GM23248 (cell line): ENCODE results near the gene CCL4. TPM values are rescaled to one million over a fixed set of nuclear protein-coding genes. Genes with fewer than 3 reads are reported as not detected.

Source experiments
- DNase-seq: peaks from one replicate; pipeline ENCODE4 v3.0.0-alpha.2; 2015
- H2AFZ ChIP-seq: fragments of 200-600 bp; sonication (generic); 2 replicates; pipeline ENCODE4 v1.6.1; 2016; ENCODE audit warnings: antibody characterized with exemption
- H3F3A ChIP-seq: fragments of 200-600 bp; sonication (generic); 2 replicates; pipeline ENCODE4 v1.6.1; 2016; ENCODE audit warnings: mild to moderate bottlenecking, antibody characterized with exemption, mixed run types; ENCODE audit not compliant: insufficient read depth
- H3K27ac ChIP-seq: fragments of 200-600 bp; sonication (generic); 2 replicates; pipeline ENCODE4 v1.5.1; 2016; ENCODE audit warnings: mild to moderate bottlenecking
- H3K27me3 ChIP-seq: fragments of 200-600 bp; sonication (generic); replicated peaks from 2 replicates; pipeline ENCODE4 v1.6.1; 2016; ENCODE audit warnings: mild to moderate bottlenecking; ENCODE audit not compliant: insufficient read depth
- H3K36me3 ChIP-seq: fragments of 200-600 bp; sonication (generic); 2 replicates; pipeline ENCODE4 v1.6.1; 2016; ENCODE audit warnings: low read depth, mild to moderate bottlenecking
- H3K4me1 ChIP-seq: fragments of 200-600 bp; sonication (generic); 2 replicates; pipeline ENCODE4 v1.6.1; 2016; ENCODE audit warnings: mild to moderate bottlenecking; ENCODE audit not compliant: insufficient read depth
- H3K4me2 ChIP-seq: fragments of 200-600 bp; sonication (generic); one replicate; pipeline ENCODE4 v1.6.1; 2016; ENCODE audit warnings: mild to moderate bottlenecking; ENCODE audit not compliant: unreplicated experiment
- H3K4me3 ChIP-seq: fragments of 200-600 bp; sonication (generic); 2 replicates; pipeline ENCODE4 v1.5.1; 2016; ENCODE audit warnings: mild to moderate bottlenecking
- H3K79me2 ChIP-seq: fragments of 200-600 bp; sonication (generic); 2 replicates; pipeline ENCODE4 v1.6.1; 2016; ENCODE audit warnings: mild to moderate bottlenecking; ENCODE audit not compliant: insufficient read depth
- H3K9ac ChIP-seq: fragments of 200-600 bp; sonication (generic); 2 replicates; pipeline ENCODE4 v1.6.1; 2016; ENCODE audit warnings: mild to moderate bottlenecking
- H3K9me2 ChIP-seq: fragments of 200-600 bp; sonication (generic); 2 replicates; pipeline ENCODE4 v1.6.1; 2016; ENCODE audit warnings: mixed run types, mild to moderate bottlenecking, moderate library complexity; ENCODE audit not compliant: insufficient read depth
- H3K9me3 ChIP-seq: fragments of 200-600 bp; sonication (generic); one replicate; pipeline ENCODE4 v1.6.1; 2017; ENCODE audit warnings: low read depth
- H4K20me1 ChIP-seq: fragments of 200-600 bp; sonication (generic); 2 replicates; pipeline ENCODE4 v1.6.0; 2016; ENCODE audit not compliant: insufficient read depth
- EZH2 ChIP-seq: fragments of 200-600 bp; sonication (generic); IDR thresholded peaks from 2 replicates; pipeline ENCODE4 v1.6.1; 2018; ENCODE audit warnings: antibody characterized with exemption, mild to moderate bottlenecking; ENCODE audit not compliant: insufficient read depth, poor library complexity, severe bottlenecking
- EZH2phosphoT487 ChIP-seq: fragments of 200-600 bp; sonication (generic); IDR thresholded peaks from 2 replicates; pipeline ENCODE4 v1.6.1; 2018; ENCODE audit warnings: antibody characterized with exemption, moderate library complexity, mild to moderate bottlenecking, low read depth; ENCODE audit not compliant: insufficient read depth
- WGBS, 2 experiments: methylation state at CpG; one replicate each; pipeline ENCODE4 v1.1.6; 2015 to 2017; ENCODE audit warnings: low lambda C conversion rate in 2 of 2, low coverage in 1 of 2; ENCODE audit errors: missing lambda C conversion rate in 2 of 2; 5-methylcytosine and 5-hydroxymethylcytosine counted together
- in situ Hi-C: fragments of 300-500 bp; cut with MboI; formaldehyde crosslinking; loops from 2 replicates; pipeline ENCODE4 v1.15.0; 2020
- polyA plus RNA-seq: library from polyadenylated mRNA; unstranded; fragments of >200 nt; fragmentation: Nextera tagmentation; extraction: Ambion mirVana; gene quantifications from 2 replicates; pipeline ENCODE4 v1.2.1, GENCODE V29; 2016
- total RNA-seq: library from RNA; depleted of rRNA; stranded (reverse); fragments of >200 nt; shearing (Covaris generic); gene quantifications from 2 replicates; pipeline ENCODE4 v1.2.3, GENCODE V29; 2014

CCL4 gene
- total and polyA plus RNA-seq, 2 experiments from 2014 or later, result not detected

DNA sequence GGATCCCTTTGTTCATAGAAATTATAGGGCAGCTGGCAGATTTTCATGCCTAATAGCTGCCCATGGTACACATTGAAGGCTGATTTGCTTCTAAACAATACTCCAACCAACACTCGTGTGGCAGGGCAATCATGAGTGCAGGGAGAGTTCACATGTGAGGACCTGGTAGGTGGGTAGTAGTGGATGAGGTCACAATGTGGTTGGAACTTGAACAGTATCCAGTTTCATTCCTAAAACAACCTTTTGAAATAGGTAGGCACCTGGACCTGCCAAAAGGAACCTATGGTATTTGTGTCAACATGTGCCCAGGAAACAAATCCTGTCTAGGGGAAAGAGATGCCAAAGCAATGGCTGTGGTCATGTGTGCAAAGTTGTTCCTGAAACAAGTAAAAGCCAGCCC is 32.8 kb downstream of the CCL4 start:
- H3K9ac ChIP-seq, result no peak overlapping the region
- H3K27ac ChIP-seq, result no peak overlapping the region
- H3K9me3 ChIP-seq, result no peaks in the 10 kb centered on the region
- H3K4me1 ChIP-seq, result no peaks in the 10 kb centered on the region
- TF ChIP-seq EZH2, result no peak
- TF ChIP-seq EZH2phosphoT487, result no peak
- 37% methylated on average over 1 of the region's 1 CpG for whole genome bisulfite sequencing, 2 experiments
- no peaks in the 10 kb centered on the region for H3K9me2 ChIP-seq
- H3K79me2 ChIP-seq, result no peaks in the 10 kb centered on the region
- no peaks in the 10 kb centered on the region for H3K36me3 ChIP-seq
- H2AFZ ChIP-seq, result no peak overlapping the region
- in situ Hi-C loops, result no loop called here
- H3F3A ChIP-seq, result no peaks in the 10 kb centered on the region
- H3K4me3 ChIP-seq, result no peak overlapping the region
- H4K20me1 ChIP-seq, result no peaks in the 10 kb centered on the region
- H3K27me3 ChIP-seq, result no peaks in the 10 kb centered on the region; the same call in 1 of the 2 replicates
- no peak for DNase-seq
- no peak overlapping the region for H3K4me2 ChIP-seq

DNA sequence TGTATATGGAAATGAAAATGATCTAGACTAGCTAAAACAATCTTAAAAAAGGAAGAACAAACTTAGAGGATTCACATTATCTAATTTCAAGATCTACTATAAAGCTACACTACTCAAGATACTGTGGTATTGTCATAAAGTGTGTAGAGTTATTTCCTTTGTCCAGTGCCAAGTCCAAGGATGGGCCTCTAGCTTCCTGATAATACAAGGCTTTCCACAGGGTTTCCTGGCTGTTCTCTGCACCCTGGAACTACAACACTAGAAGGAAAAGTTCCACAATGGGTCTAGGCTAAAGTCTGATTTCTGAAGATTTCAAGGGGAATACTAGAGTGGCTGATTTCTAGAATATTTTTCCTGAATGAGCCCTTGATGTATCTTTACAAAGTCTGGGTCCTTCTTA is 38.6 kb downstream of the CCL4 start:
- Histone ChIP-seq H3K9ac (no peak overlapping the region), H4K20me1 (no peaks in the 10 kb centered on the region), H3K4me2 (no peak overlapping the region), H2AFZ (no peak overlapping the region), H3K27ac (no peak overlapping the region), H3K79me2 (no peaks in the 10 kb centered on the region), H3F3A (no peaks in the 10 kb centered on the region), H3K36me3 (no peaks in the 10 kb centered on the region), H3K9me3 (no peaks in the 10 kb centered on the region), H3K4me1 (no peaks in the 10 kb centered on the region), H3K4me3 (no peak overlapping the region), H3K9me2 (no peaks in the 10 kb centered on the region), H3K27me3 (peaks cover 9% of the 10 kb centered on the region)
- DNase-seq, result no peak
- in situ Hi-C loops, result no loop called here
- TF ChIP-seq EZH2phosphoT487, result no peak
- no peak for TF ChIP-seq EZH2

DNA sequence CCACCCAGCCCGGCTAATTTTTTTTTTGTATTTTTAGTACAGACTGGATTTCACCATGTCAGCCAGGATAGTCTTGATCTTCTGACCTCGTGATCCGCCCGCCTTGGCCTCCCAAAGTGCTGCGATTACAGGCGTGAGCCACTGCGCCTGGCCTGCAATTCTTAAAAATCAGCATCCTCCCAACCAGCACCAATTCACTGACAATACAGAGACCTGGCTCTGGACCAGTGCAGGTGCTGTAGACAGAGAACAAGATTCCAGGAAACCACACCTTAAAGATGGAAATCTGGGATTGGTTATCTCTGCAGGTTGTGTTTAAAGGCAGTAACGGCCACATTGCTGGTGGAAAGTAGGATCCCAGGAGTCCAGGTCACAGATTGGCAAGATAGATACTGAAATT is 39.2 kb downstream of the CCL4 start:
- no peaks in the 10 kb centered on the region for H3F3A ChIP-seq
- H3K9me2 ChIP-seq, result no peaks in the 10 kb centered on the region
- no peak for DNase-seq
- 55 to 56% methylated on average over 8 of the region's 8 CpGs for WGBS, 2 experiments
- no peaks in the 10 kb centered on the region for H3K4me1 ChIP-seq
- H3K4me2 ChIP-seq, result no peak overlapping the region
- H3K9me3 ChIP-seq, result no peaks in the 10 kb centered on the region
- TF ChIP-seq EZH2 (no peak), EZH2phosphoT487 (no peak)
- H3K9ac ChIP-seq, result no peak overlapping the region
- no peak overlapping the region for H3K4me3 ChIP-seq
- no peaks in the 10 kb centered on the region for H3K36me3 ChIP-seq
- peaks cover 9% of the 10 kb centered on the region for H3K27me3 ChIP-seq
- no peak overlapping the region for H3K27ac ChIP-seq
- in situ Hi-C loops, result no loop called here
- no peaks in the 10 kb centered on the region for H3K79me2 ChIP-seq
- H2AFZ ChIP-seq, result no peak overlapping the region
- no peaks in the 10 kb centered on the region for H4K20me1 ChIP-seq

DNA sequence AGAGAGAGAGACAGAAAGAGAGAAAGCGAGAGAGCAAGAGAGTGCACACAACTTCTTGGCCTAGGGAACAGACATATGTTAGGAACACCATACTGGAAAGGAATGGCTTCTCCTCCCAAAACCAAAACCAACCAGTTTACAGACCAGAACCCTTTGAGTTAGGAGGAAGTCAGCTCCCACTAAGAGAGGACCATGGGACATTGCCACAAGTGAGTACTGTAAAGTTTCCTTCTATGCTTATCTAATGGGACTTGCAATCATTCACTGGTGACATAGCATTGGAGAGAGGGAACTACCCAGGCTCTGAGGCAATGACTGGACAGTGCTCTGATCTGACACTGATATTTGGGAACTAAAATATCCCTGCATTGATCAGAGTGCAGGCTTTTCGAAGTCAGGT is 40.4 kb downstream of the CCL4 start:
- Histone ChIP-seq H4K20me1 (no peaks in the 10 kb centered on the region), H3K4me2 (no peak overlapping the region), H3F3A (0 out of 2 replicates have a peak, but pooled peaks cover 3% of the 10 kb centered on the region), H3K4me1 (peaks cover 5% of the 10 kb centered on the region; the same call in 1 of the 2 replicates), H3K27me3 (peaks cover 9% of the 10 kb centered on the region), H3K79me2 (no peaks in the 10 kb centered on the region), H3K9ac (no peak overlapping the region), H3K27ac (no peak overlapping the region), H3K9me3 (no peaks in the 10 kb centered on the region), H3K9me2 (no peaks in the 10 kb centered on the region), H3K36me3 (no peaks in the 10 kb centered on the region), H2AFZ (no peak overlapping the region), H3K4me3 (no peak overlapping the region)
- no peak for TF ChIP-seq EZH2
- no peak for TF ChIP-seq EZH2phosphoT487
- 66 to 71% methylated on average over 2 of the region's 2 CpGs for WGBS, 2 experiments
- no peak for DNase-seq
- in situ Hi-C loops, result no loop called here

DNA sequence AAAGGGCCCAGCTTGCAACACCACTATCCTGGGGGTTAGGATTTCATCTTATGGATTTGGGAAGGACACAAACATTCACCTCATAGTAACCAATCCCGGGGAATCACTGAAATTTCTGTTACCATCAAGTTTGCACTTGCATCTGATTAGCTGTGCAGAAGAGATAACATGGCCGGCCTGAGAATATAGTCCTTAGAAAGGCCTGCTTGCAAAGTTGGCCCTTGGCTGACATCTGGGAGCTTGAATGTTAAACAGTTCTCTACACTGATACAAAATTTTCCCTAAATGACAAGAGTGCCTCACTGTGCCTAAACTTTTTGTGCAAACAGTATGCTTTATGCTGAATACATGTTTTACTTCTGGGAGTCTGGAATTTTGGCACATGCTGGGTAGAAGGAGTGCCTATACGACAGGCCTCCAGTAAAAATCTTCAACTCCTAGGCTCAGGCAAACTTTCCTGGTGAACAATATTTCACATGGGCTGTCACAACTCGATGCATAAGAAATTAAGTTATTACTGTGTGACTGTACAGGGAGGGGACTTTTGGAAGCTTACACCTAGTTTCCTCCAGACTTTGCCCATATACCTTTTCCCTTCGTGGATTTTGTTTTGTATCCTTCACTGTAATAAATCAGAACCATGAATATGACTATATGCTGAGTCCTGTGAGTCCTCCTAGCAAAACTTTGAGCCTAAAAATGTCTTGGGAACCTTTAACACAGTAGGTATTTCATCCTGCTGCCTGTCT is 41.5 kb downstream of the CCL4 start:
- Histone ChIP-seq H3K9ac (no peak overlapping the region), H3F3A (0 out of 2 replicates have a peak, but pooled peaks cover 7% of the 10 kb centered on the region), H3K27me3 (peaks cover 9% of the 10 kb centered on the region), H3K27ac (no peak overlapping the region), H2AFZ (no peak overlapping the region), H3K36me3 (no peaks in the 10 kb centered on the region), H4K20me1 (no peaks in the 10 kb centered on the region), H3K9me2 (no peaks in the 10 kb centered on the region), H3K79me2 (no peaks in the 10 kb centered on the region), H3K4me1 (peaks cover 10% of the 10 kb centered on the region; the same call in 1 of the 2 replicates), H3K4me3 (no peak overlapping the region), H3K9me3 (no peaks in the 10 kb centered on the region), H3K4me2 (no peak overlapping the region)
- no peak for TF ChIP-seq EZH2phosphoT487
- no peak for TF ChIP-seq EZH2
- in situ Hi-C loops, result loop anchor here (5.0 kb wide), 1 partner anchor 57 kb away; no protein-coding TSS in a partner anchor
- WGBS, 2 experiments, result 30 to 38% methylated on average over 5 of the region's 5 CpGs
- no peak for DNase-seq
